ENCODE measurements around the gene TSPAN8.

DNA sequence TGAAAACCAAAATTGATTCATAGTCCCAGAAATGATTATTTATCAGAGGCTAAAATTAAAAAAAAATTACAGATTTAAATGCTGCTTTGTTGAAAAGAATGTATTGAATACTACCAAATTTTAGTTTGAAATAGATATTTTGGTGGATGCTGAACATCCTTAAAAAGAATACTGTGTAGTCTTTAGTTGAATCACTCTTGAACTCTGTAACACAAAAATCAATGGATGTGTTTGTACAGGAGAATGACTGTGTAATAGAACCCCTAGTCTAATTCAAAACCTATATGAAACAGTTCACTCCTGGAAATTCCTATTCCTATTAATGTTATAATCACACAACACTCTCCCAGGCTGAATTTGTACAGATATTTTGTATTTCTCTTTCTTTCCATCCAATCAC is 1.5 kb upstream of the TSPAN8 start:
- TF ChIP-seq CTCF (conservative IDR thresholded peaks at IDR 0.05): no peak
- TF ChIP-seq ZFX (IDR thresholded peaks at IDR 0.05): no peak
